ENCODE data around the gene TRIO. TPM values are rescaled to one million over a fixed set of nuclear protein-coding genes. Genes with fewer than 3 reads are reported as not detected.

The TRIO gene
- total and polyA plus RNA-seq, 4 donors: 23.8 to 243 (median 110) TPM

- Histone ChIP-seq H3K27ac (ENCODE audit: low read depth in 1 of 2, low read length in 1 of 2) (peak overlapping the region; percentile 12 to 56), H3K4me1 (ENCODE audit: control insufficient read depth in 5 of 5, insufficient read depth in 5 of 5, low read length in 5 of 5) (peaks cover 11 to 51% (median 19%) of the 10 kb centered on the region in 5 donors), H3K9ac (ENCODE audit: insufficient read depth in 1 of 2, low read length in 2 of 2) (no peak overlapping the region), H3K4me3 (no peak overlapping the region), H3K36me3 (ENCODE audit: control insufficient read depth in 4 of 4, insufficient read depth in 4 of 4, low read length in 4 of 4) (no peaks in the 10 kb centered on the region), H3K9me3 (ENCODE audit: control insufficient read depth in 4 of 4, insufficient read depth in 3 of 4, low read length in 3 of 4) (no peaks in the 10 kb centered on the region), H3K27me3 (ENCODE audit: control insufficient read depth in 3 of 3, insufficient read depth in 3 of 3, low read length in 2 of 3) (no peaks in the 10 kb centered on the region)
- DNase-seq (no peak), ATAC-seq (ENCODE audit: insufficient read depth, low FRiP score) (no peak)
- WGBS, 2 donors: 75% methylated on average over 5 of the region's 5 CpGs
- no peak for TF ChIP-seq CTCF (IDR thresholded peaks at IDR 0.05; ENCODE audit: control extremely low read depth, extremely low read depth)
Observed at GRCh38 chr5:14172149-14172795, 29.1 kb downstream of the TRIO start.

- Histone ChIP-seq H3K27ac (ENCODE audit: low read depth in 1 of 2, low read length in 1 of 2) (peak overlapping the region in 1 of 2 donors; percentile 54), H3K4me1 (ENCODE audit: control insufficient read depth in 5 of 5, insufficient read depth in 5 of 5, low read length in 5 of 5) (peaks cover 11 to 51% (median 16%) of the 10 kb centered on the region in 5 donors), H3K27me3 (ENCODE audit: control insufficient read depth in 3 of 3, insufficient read depth in 3 of 3, low read length in 2 of 3) (no peaks in the 10 kb centered on the region), H3K36me3 (ENCODE audit: control insufficient read depth in 4 of 4, insufficient read depth in 4 of 4, low read length in 4 of 4) (no peaks in the 10 kb centered on the region), H3K4me3 (no peak overlapping the region), H3K9me3 (ENCODE audit: control insufficient read depth in 4 of 4, insufficient read depth in 3 of 4, low read length in 3 of 4) (no peaks in the 10 kb centered on the region), H3K9ac (ENCODE audit: insufficient read depth in 1 of 2, low read length in 2 of 2) (no peak overlapping the region)
- ATAC-seq (ENCODE audit: insufficient read depth, low FRiP score) (no peak), DNase-seq (no peak)
- 63 to 78% methylated on average over 15 of the region's 15 CpGs for WGBS, 2 donors
- TF ChIP-seq CTCF (IDR thresholded peaks at IDR 0.05; ENCODE audit: control extremely low read depth, extremely low read depth): no peak
Observed at GRCh38 chr5:14173377-14174229, 30.5 kb downstream of the TRIO start.

- WGBS, 2 donors: 13 to 39% methylated on average over 8 of the region's 8 CpGs
- H3K27ac ChIP-seq (ENCODE audit: low read depth in 1 of 2, low read length in 1 of 2): peak overlapping the region in 1 of 2 donors; percentile 54
- H3K27me3 ChIP-seq (ENCODE audit: control insufficient read depth in 3 of 3, insufficient read depth in 3 of 3, low read length in 2 of 3): no peaks in the 10 kb centered on the region
- H3K9me3 ChIP-seq (ENCODE audit: control insufficient read depth in 4 of 4, insufficient read depth in 3 of 4, low read length in 3 of 4): no peaks in the 10 kb centered on the region
- TF ChIP-seq CTCF (IDR thresholded peaks at IDR 0.05; ENCODE audit: control extremely low read depth, extremely low read depth): no peak
- no peak overlapping the region for H3K4me3 ChIP-seq
- DNase-seq (no peak), ATAC-seq (ENCODE audit: insufficient read depth, low FRiP score) (no peak)
- peaks cover 11 to 53% (median 15%) of the 10 kb centered on the region in 5 donors for H3K4me1 ChIP-seq (ENCODE audit: control insufficient read depth in 5 of 5, insufficient read depth in 5 of 5, low read length in 5 of 5)
- no peaks in the 10 kb centered on the region for H3K36me3 ChIP-seq (ENCODE audit: control insufficient read depth in 4 of 4, insufficient read depth in 4 of 4, low read length in 4 of 4)
- H3K9ac ChIP-seq (ENCODE audit: insufficient read depth in 1 of 2, low read length in 2 of 2): no peak overlapping the region
Observed at GRCh38 chr5:14174230-14174636, 31.1 kb downstream of the TRIO start.

Measured in lung (tissue), 12 donors.